Type B pancreatic cell (in vitro differentiated cells): ENCODE results near the gene PPP1R7. TPM values are rescaled to one million over a fixed set of nuclear protein-coding genes. Genes with fewer than 3 reads are reported as not detected.

Experiments used
- DNase-seq: peaks from one replicate; pipeline ENCODE4 v3.0.0; 2021; ENCODE audit warnings: mixed read lengths; ENCODE audit not compliant: unreplicated experiment; ENCODE audit errors: extremely low spot score
- H3K27ac Mint-ChIP-seq: 2 replicates; pipeline ENCODE4 v1.8.0; 2021; ENCODE audit warnings: mild to moderate bottlenecking, mixed read lengths
- H3K27me3 Mint-ChIP-seq: 2 replicates; pipeline ENCODE4 v1.8.0; 2021; ENCODE audit warnings: mixed read lengths
- H3K36me3 Mint-ChIP-seq: 2 replicates; pipeline ENCODE4 v1.8.0; 2021; ENCODE audit warnings: mixed read lengths
- H3K4me1 Mint-ChIP-seq: one replicate; pipeline ENCODE4 v1.8.0; 2021; ENCODE audit warnings: mixed read lengths; ENCODE audit not compliant: unreplicated experiment
- H3K4me3 Mint-ChIP-seq: 2 replicates; pipeline ENCODE4 v1.8.0; 2021; ENCODE audit warnings: mild to moderate bottlenecking, mixed read lengths
- H3K9me3 Mint-ChIP-seq: 2 replicates; pipeline ENCODE4 v1.8.0; 2021; ENCODE audit warnings: mixed read lengths
- CTCF ChIP-seq: fragments of 200-600 bp; sonication (generic); conservative IDR thresholded peaks from 2 replicates; pipeline ENCODE4 v1.5.0; 2021; ENCODE audit warnings: antibody characterized with exemption, mild to moderate bottlenecking
- total RNA-seq: library from RNA; stranded (reverse); gene quantifications from 2 replicates; pipeline ENCODE4 v1.2.1, GENCODE V29; 2021; ENCODE audit warnings: low replicate concordance

The PPP1R7 gene
- total RNA-seq, 1 donor from 2014 or later, result 50.7 TPM

- Mint-ChIP-seq H3K27ac (no peak overlapping the region), H3K4me3 (no peak overlapping the region), H3K4me1 (peaks cover 4% of the 10 kb centered on the region), H3K36me3 (no peaks in the 10 kb centered on the region), H3K27me3 (no peaks in the 10 kb centered on the region), H3K9me3 (no peaks in the 10 kb centered on the region)
- no peak for DNase-seq
- TF ChIP-seq CTCF, result no peak
Measured at GRCh38 chr2:241156971-241157441, 6.7 kb downstream of the PPP1R7 start.

GRCh38 chr2:241157841-241158545, 7.7 kb downstream of the PPP1R7 start:
- Mint-ChIP-seq H3K4me3 (no peak overlapping the region), H3K4me1 (no peaks in the 10 kb centered on the region), H3K27ac (no peak overlapping the region), H3K36me3 (no peaks in the 10 kb centered on the region), H3K9me3 (no peaks in the 10 kb centered on the region), H3K27me3 (no peaks in the 10 kb centered on the region)
- no peak for TF ChIP-seq CTCF
- no peak for DNase-seq

- Mint-ChIP-seq H3K4me1 (no peaks in the 10 kb centered on the region), H3K27me3 (no peaks in the 10 kb centered on the region), H3K9me3 (no peaks in the 10 kb centered on the region), H3K27ac (no peak overlapping the region), H3K36me3 (no peaks in the 10 kb centered on the region), H3K4me3 (no peak overlapping the region)
- TF ChIP-seq CTCF, result no peak
- no peak for DNase-seq
Measured at GRCh38 chr2:241158546-241158900, 8.3 kb downstream of the PPP1R7 start.

DNA sequence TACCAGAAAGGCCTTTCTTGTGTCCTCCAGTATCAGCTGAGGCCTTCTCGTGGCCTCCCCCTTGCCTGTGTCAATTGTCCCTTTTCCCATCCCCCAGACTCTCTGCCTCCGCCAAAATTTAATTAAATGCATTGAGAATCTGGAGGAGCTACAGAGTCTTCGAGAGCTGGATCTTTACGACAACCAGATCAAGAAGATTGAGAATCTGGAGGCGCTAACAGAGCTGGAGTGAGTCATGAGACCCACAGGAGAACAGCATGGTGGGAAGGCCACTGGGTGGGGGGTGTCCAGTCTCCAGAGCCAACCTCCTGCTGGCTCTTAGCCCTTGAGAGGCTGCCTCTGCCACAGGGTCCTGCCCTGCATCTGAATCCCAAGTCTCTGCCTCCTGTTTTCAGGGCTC, 8.8 kb downstream of the PPP1R7 start:
- DNase-seq, result no peak
- Mint-ChIP-seq H3K9me3 (no peaks in the 10 kb centered on the region), H3K36me3 (no peaks in the 10 kb centered on the region), H3K27ac (no peak overlapping the region), H3K4me3 (no peak overlapping the region), H3K4me1 (no peaks in the 10 kb centered on the region), H3K27me3 (no peaks in the 10 kb centered on the region)
- TF ChIP-seq CTCF, result no peak

DNA sequence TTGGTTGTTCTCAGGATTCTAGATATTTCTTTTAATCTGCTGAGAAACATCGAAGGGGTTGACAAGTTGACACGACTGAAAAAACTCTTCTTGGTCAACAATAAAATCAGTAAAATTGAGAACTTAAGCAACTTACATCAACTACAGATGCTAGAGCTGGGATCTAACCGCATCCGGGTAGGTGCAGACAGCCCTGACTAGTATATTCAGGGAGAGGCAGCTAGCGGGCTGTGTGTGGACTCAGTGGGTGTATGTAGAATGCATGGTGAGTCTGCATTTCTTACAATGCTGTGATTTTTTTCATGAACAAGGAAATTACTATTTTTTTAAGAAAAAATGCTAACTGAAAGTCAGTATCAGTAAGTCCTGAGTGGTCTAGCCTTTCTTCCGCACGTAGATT, 10.1 kb downstream of the PPP1R7 start:
- H3K4me1 Mint-ChIP-seq, result no peaks in the 10 kb centered on the region
- TF ChIP-seq CTCF, result no peak
- H3K36me3 Mint-ChIP-seq, result no peaks in the 10 kb centered on the region
- H3K4me3 Mint-ChIP-seq, result no peak overlapping the region
- no peaks in the 10 kb centered on the region for H3K9me3 Mint-ChIP-seq
- no peak for DNase-seq
- no peaks in the 10 kb centered on the region for H3K27me3 Mint-ChIP-seq
- no peak overlapping the region for H3K27ac Mint-ChIP-seq
